ENCODE measurements around the gene UTP14C.
"Not testable (repeated sequence)": the region's sequence is repeated elsewhere in the genome, so short reads cannot be mapped to it uniquely, and the experiment has no call there.

GRCh38 chr13:51983292-51983691 is 41.2 kb upstream of the UTP14C start:
- TF ChIP-seq, protein P1, sequence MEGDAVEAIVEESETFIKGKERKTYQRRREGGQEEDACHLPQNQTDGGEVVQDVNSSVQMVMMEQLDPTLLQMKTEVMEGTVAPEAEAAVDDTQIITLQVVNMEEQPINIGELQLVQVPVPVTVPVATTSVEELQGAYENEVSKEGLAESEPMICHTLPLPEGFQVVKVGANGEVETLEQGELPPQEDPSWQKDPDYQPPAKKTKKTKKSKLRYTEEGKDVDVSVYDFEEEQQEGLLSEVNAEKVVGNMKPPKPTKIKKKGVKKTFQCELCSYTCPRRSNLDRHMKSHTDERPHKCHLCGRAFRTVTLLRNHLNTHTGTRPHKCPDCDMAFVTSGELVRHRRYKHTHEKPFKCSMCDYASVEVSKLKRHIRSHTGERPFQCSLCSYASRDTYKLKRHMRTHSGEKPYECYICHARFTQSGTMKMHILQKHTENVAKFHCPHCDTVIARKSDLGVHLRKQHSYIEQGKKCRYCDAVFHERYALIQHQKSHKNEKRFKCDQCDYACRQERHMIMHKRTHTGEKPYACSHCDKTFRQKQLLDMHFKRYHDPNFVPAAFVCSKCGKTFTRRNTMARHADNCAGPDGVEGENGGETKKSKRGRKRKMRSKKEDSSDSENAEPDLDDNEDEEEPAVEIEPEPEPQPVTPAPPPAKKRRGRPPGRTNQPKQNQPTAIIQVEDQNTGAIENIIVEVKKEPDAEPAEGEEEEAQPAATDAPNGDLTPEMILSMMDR (IDR thresholded peaks at IDR 0.05; ENCODE audit: low read depth, low read length, poor library complexity, severe bottlenecking): not testable (repeated sequence)
- TF ChIP-seq EZH2phosphoT487 (IDR thresholded peaks at IDR 0.05; ENCODE audit: borderline replicate concordance, low read length): not testable (repeated sequence)
